Stimulated activated CD8-positive, alpha-beta memory T cell treated with anti-CD3 and anti-CD28 coated beads, Interleukin-12 subunit alpha, Interleukin-12 subunit beta, amount 100 ng/mL, for 24 hours (primary cell): ENCODE data around the gene GLRA3.
"Not testable (repeated sequence)": the region's sequence is repeated elsewhere in the genome, so short reads cannot be mapped to it uniquely, and the experiment has no call there.

ENCODE experiments used
- DNase-seq: peaks from one replicate; pipeline ENCODE4 v3.0.0-alpha.2; 2020; ENCODE audit errors: extremely low read depth

Gene GLRA3

DNA sequence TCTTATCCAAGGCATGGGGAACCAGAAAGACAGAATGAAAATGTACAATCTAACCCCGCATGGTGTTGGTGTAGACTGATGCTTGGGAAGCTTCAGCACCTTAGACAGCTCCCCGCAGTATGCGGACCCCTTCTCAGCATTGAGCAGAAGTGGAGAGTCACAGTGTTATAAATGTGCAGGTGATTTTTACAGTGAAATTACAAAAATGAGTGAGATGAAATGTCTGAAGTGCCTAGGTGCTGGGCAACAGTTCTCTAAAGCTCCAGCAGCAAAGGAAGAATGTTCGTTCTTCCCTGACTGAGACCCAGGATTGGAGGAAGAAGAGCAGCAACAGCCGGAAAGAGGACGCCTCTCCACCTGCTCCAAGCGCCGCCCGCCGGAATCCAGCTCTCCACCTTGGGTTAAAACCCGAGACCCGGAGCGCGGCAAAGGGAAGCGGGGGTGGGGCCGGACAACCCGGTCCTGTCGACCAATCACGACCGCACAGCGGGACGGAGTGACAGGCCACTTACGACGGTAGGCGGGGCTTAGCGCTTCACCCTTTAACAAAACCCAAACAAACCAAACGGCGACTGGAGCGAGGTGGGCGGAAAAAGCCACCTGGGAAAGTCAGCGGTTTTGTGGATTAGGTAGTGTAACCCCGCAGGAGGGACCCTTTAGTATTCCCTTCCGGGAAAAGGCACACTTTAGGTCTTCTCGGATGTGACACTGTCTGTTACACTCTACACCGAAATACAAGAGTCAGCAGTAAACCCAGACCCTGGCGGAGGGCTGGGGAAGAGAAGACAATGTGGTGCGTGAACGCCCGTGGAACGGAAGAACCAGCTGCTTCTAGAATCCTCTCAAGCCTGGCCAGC lies at the start of gene GLRA3:
Gene GLRA3 (minus strand): TSS at position 403 of the 857 bp plus-strand sequence. CDS start 436 bp downstream, outside the sequence.
- DNase-seq: no peak

DNA sequence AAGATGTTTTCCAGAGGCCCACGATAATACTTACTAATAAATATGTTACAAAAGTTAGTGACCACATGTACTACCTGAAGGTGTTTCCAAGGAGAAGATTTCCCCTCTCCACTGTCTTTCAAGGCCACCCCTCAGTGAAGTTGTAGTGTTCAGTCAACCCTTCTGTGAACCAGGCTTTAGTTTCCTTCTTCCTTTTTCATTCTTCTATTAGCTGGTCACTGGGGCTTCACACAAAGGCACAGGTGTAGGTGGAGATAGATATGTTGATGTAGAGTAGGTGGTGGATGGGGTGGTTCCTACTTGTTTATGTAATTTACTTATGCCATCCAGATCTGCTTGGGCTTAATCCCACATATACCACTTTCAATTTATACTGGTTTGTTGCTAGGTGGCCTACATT lies 45.9 kb upstream of the GLRA3 start:
- DNase-seq: no peak

DNA sequence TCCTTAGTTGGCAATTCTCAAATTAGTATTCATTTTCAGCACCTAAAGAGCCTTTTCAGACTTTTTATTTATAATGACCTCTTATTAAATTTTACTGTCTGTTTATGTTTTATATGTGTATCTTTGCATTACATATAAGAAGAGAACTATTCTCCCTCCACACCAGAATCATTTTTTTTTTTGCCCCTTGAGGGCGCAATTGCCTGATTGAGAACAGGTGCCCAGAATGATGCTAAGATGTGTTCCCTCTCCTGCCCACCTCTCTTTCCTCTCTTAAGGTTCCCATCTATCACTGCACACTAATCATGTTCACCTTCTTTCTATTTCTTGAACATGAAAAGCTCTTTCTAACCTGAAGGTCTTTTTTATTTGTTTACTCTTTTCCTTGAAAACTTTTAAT lies 44.9 kb upstream of the GLRA3 start:
- DNase-seq: no peak

DNA sequence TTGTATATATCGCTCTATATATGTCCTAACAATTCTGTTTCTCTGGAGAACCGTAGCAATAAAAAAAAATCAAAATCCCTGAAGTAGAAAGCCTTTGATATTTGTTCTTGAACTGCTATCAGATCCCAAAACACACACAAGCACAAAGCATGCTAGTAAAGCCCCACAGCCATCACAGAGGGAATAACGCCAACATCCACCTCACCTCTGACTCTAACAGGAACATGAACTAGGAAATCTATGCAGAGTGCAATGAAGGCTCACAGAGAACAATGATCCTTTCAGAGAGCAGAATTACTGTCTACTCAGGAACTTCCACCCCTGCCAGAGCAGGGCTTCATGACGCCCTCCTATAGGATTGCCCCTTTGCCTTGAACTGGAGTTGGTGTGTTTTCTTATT lies 44.1 kb upstream of the GLRA3 start:
- not testable (repeated sequence) for DNase-seq

DNA sequence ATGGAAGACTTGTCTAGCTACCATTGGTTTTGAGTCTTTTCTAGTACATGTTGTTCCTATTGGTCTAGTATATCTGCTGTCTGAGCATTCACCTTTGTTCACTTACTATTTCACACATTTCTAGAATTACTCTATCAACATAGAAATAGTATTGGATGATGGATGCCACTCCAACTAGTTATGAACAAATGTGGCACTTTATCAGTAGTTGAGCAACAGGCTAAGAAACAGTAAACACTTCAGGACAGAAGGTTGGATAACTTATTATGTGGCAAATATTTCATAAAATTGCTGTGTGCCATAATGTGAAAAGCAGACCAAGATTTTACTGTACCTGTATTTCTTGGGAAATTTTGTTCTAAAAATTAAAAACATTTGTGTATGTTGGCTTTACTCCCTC lies 42.4 kb upstream of the GLRA3 start:
- DNase-seq: no peak

DNA sequence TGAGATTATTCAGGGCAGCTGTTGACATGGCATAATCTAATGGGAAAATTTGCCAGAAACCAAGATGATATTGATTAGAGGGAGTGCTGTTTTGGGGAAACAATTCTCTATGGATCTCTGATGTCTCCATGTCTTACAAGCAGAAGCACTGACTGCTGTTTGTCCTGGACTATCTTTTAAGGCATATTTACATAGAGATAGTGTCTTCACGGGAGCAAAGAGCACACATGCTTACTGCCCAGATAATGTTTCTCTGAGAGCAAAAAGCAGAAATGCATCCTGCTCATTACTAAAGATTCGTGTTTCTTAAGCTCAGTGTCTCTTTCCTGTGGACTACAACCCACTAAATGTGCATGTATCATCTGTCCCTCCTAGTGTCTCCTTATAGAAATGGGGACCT lies 41.3 kb upstream of the GLRA3 start:
- no peak for DNase-seq

DNA sequence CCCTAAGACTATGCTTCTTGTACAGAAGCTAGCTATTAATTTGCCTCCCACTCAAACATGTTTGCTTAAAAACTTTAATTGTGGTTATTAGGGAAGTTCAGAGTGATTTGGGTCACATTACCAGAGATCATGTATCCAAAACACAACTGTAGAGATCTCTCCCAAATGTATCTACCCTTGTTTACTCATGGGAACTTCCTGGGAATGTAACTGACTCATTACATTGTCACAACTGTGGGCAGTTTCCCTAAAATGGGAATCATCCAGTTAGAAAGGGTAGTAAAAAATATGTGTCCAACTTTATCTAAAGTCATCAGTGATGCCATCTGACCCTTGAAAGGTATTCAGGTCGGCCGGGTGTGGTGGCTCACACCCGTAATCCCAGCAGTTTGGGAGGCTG lies 40.3 kb upstream of the GLRA3 start:
- no peak for DNase-seq

DNA sequence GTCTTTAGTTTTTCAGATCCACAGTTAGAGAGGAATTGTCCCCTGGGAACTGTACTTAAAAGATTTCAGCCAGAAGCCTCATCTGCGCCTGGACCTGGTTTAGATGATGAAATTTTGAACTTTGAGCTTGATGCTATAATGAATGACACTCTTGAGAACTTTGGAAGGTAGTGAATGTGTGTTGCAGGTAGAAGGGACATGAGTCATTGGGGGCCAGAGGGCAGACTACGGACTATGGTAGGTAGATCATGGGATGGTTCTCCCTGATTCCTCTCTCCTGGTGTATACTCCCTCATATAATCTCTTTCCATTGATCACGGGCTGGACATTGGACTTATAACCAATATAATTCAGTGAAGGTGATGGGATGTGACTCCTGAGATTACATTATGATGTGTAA lies 38.9 kb upstream of the GLRA3 start:
- no peak for DNase-seq

DNA sequence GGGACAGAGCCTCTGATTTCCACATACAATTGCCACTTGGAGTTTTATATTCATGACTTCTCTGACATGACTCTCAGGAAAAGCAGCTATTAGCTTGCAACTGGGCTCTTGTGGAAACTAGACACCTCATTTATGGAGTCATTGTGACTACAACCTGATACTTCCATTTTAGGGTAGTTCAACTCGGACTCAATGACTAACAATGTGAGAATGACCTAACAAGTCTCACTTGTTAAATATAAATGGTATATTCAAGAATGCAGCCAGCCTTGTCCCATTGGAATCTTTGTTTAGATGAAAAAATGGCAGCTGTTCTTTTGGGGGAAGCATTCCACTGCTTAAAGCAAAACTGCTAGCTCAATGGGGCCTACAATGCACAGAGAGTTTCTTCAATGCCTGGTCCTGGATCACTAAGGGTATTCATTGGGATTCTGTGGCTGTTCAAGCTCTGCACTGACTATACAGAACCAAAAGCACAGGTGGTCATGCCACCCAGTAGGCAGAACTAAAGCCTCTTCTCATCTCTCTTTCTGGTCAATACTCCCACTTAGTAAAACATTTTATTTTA lies 36.5 kb upstream of the GLRA3 start:
- DNase-seq: no peak

DNA sequence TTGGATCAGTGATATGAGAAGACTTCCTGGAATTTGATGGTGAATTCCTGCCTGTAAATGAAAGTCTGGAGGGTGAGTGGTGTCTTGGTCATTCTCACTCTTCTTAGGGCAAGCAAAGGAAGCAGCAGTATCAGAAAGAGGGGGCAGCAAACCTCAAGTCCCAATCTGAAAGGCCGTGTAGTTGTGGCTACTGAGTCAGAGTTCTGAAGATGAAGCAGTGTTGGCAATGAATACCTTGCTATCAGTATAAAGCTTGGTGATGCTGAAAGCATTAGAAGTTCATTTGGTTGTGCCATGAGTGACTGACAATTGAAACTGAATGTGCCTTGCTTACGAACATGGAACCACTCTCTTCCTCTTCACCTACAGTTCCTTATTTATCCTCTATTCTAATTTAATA lies 35.0 kb upstream of the GLRA3 start:
- DNase-seq: no peak

DNA sequence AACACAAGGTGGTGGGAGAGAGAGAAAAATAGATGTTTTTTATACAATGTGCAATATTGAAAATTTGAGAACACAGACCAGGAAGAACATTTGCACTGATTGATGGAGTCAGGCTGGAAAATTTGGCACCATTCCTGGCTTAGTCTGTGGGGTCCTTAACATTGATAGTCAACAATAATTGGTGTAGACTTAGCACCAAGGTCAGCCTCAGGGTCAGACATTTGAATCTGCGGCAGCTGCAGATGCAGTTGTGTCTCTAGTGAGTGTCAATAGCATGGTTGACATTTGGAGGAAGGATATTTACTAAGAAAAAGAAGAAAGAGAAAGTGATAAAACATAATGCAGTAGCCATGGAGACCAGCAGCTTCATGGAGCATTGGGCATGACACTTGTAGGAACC lies 31.5 kb upstream of the GLRA3 start:
- DNase-seq: no peak

DNA sequence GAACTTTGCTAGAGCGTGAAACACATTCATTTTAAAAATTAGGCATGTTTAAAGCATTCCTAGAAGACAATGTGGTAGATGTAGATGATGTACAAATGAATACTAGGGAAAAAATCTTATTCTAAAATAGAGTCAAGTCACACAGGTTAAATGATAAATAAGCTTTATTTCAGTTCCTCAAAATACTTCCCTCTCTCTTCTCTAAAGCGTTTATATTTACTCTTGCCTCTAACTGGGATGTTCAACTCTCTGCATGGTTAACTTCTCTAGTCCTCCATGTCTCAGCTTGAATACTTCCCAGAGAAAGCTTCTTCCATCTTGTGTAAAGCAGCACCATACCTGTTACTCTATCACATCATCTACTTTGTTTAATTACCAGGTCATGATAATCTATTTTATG lies 30.9 kb upstream of the GLRA3 start:
- no peak for DNase-seq

DNA sequence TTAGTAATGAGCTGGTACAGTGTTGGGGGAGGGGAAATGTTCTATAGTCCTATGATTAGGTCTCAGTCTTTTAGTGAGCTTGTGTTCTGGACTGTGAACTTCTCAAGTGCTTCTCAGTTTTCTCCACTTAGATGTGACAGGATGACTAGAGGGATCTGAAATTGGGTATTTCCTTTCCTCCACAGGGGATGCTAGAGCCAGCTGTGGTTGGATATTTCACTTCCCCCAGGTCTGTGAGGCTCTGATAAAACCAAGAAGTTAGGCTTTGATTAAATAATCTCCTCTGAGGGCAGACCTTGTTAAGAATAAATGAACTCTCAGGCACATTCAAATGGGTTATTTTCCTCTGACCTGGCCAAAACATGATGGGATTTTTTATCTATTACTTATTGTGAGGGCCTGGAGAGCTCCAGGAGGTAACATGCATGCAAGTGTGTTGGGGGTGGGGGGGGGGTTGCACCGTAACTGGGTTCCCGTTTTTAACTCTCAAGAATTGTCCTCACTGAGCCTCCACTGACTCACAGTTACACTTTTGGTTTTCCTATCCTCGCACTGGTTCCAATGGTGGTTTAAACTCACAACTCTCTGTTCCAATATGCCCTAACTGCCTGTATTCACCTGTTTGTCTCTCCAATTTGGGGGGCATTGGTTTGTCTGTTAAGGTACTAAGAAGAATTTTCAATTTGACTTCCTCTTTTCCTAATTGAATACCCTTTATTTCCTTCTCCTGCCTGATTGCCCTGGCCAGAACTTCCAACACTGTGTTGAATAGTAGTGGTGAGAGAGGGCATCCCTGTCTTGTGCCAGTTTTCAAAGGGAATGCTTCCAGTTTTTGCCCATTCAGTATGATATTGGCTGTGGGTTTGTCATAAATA lies 28.1 kb upstream of the GLRA3 start:
- no peak for DNase-seq

DNA sequence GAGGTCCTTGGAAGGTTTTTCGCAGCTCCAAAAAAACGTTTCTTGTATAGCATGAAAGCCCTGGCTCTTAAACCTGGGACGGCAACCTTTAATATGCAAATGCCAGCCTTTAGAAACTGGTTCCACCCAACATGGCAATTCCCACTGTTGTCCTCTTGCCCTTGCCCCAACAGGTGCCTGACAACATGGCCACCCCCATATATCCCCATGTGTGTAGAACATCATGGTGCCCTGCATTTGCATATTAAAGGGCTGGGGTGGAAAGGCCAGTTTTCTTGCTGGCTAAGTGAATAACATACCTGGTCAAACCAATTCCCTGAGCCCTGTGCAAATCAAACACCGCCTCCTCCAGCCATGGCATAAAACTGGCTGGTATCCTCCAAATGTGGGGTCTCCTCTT lies 26.0 kb upstream of the GLRA3 start:
- DNase-seq: no peak

DNA sequence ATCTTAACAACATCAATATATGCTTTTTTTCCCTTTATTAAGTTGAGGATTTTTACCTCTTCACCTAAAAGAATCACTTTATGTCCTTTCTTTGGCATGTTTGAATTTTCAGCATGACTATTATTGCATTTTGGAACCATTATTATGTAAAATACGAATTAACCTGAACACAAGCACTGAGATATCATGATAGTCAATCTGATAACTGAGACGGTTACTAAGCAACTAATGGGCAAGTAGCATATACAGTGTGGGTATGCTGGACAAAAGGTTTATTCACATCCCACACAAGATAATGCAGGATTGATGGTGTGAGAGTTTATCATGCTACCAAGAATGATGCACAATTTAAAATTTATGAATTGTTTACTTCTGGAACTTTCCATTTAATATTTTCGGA lies 24.6 kb upstream of the GLRA3 start:
- no peak for DNase-seq

DNA sequence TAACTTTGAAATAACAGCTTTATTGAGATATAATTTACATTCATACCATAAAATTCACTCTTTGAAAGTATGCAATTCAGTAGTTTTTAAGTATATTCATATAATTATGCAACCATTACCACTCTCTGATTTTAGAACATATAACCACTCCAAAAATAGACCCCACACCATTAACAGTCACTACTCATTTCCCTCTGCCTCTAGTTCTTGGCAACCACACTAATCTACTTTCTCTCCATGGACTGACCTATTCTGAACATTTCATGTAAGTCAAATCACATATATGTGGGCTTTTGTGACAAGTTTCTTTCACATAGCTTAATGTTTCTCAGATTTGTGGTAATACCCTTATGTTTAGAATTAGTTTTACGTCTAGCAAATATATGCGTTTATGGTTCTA lies 19.5 kb upstream of the GLRA3 start:
- no peak for DNase-seq

DNA sequence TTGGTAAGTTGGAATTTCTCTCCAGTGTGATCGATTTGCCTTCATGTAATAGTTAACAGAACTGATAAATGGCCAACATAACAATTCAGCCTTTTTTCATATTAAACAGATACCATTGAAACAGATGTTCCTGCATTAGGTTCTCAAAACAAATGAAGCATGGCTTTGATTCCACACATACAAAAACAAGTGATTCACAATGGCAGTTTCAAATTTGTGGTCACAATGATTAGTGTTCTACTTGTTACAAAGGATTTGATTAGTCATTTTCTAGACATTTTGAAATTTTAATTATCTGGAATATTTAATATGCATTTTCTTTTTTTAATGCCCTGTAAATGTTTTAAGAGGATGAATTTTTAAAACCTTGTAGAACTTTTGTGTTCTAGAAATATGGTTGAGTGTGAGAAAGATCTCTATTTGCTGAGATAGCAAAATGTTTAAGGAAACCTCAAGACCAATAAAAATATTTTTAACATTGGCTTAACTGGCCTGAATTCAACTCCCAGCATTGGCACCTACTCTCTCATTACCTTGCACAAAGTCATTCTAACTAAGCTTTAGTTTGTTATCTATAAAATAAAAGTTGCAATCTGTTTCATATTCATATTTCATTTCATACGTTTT lies 18.9 kb upstream of the GLRA3 start:
- no peak for DNase-seq

DNA sequence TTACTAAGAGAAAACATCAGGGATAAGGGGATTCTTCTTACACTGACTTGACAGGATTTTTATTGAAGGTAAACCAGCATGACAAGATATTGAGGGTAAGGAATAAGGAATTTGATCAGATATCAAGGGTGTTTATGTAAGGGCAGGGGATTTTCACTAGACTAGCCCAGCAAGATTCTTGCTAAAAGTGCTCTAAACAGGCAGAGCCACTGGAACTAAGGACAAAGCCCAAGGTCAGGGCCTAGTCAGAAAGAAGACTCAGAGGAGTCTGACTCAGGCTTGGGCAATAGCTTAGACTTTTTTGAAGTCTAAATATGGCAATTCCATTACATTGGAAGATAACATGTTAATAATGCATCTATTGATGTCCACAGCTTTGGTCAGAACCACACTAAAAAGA lies 6.5 kb upstream of the GLRA3 start:
- DNase-seq: no peak

DNA sequence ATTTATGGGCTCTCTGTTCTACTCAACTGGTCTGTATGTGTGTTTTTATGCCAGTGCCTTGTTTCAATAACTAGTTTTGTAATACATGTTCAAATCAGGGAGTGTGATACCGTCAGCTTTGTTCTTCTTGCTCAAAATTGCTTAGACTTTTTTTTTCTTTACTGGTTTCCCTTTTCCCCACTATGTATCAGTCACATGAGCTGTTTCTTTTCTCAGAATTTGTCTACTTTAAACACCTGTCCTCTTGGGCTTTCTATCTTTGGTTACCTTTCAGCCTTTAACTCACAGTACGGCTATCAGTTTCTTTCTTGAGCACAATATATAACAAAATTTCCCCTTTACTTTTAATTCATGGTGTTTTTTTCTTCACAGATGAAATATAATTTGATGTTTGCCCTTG lies 5.4 kb upstream of the GLRA3 start:
- no peak for DNase-seq

DNA sequence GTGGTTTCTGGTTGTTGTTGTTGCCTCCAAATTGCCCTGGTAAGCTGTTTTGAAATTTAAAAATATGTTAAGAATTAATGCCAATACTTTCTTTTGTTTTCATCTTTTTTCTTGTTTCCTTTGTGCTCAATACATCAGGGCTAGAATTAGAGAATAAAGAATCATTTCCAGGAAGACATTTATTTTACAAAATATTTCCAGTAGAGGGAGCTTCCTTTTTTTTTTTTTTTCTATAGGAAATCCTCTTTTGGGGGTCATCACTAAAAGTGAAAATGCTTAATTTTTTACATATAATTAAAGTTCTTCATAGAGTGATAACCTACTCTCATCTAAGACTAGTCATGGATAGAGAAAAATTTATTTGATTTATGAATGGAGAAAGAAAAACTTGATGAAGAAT lies 2.4 kb downstream of the GLRA3 start:
- DNase-seq: no peak

DNA sequence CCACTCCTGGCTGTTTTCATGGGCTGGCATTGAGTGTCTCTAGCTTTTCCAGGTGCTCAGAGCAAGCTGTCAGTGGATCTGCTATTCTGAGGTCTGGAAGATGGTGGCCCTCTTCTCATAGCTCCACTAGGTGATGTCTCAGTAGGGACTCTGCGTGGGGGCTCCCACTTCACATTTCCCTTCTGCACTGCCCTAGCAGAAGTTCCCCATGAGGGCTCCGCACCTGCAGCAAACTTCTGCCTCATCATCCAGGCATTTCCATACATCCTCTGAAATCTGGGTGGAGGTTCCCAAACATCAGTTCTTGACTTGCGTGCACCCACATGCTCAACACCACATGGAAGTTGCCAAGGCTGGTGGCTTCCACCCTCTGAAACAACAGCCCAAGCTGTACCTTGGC lies 13.8 kb downstream of the GLRA3 start:
- no peak for DNase-seq

DNA sequence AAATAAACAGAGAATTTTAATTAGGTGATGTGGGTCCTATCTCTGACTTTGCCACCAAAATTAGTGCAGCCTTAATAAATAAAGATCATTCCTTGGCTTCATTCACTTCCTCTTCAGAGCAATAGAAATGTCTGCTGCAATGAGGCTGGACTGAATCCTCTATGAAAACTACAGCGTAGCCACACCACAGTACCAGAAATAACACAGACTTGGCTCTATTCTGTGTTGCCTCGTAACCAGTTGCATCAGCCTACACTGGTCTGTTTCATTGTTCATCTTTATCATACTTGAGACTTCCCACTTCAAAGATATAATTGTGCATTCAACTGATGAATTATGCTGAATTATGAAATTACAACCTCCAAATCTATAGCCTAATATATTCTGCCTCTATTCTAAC lies 15.8 kb downstream of the GLRA3 start:
- no peak for DNase-seq
